NCI-H1694 treated with DMSO at 0.1 percent for 48 hours (cell line): ENCODE measurements around the gene IDH2.
"Not testable (repeated sequence)": the region's sequence is repeated elsewhere in the genome, so short reads cannot be mapped to it uniquely, and the experiment has no call there.

ENCODE experiments used
- DNase-seq: peaks from one replicate; lab custom pipeline; 2025; lab: John Stamatoyannopoulos, UW

Gene IDH2

DNA sequence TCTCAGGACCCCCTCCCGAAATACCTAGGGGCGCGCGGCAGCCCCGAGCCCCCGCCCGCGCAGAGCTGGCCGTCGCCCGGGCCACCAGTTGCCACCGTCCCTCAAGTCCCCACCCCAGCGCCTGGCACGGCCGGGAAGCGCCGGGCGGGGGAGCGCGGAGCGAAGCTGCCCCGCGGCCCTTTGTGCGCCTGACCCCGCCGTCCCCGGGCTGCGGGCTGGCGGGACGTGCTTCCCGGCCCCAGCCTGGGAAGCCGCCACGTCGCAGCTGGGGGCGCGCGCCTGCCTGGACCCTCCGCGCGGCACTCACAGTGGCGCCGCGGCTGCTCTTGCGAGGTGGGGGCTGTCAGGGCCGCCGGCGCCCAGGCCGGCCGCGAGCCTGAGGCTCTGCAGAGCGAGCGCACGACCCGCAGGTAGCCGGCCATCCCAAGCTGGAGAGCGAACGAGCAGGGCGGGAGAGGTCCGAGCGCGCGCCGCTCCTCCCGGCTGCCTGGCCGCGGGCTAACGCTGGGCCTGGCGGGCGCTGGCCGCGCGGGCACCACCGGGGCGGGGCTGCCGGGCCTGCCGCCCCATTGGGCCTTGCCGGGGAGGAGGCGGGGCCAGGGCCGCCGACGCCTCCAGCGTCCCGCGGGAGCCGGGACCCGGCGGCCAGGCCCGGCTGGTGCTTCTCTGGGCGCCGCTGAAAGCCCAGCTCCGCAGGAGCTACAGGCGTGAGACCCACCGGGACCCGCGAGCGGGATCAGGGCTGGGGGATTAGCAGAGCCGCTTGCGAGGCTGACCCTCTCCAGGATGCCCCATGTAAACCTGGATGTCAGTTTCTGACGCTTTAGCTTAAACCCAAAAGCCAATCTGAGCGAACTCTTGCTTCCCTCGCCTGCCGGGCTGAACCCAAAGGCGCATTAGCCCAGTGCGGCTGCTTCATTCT lies at the start of gene IDH2:
Gene IDH2 (minus strand): TSS at position 500 of the 922 bp plus-strand sequence. CDS start 78 bp downstream, at position 422.
- peak; percentile 33 for DNase-seq

DNA sequence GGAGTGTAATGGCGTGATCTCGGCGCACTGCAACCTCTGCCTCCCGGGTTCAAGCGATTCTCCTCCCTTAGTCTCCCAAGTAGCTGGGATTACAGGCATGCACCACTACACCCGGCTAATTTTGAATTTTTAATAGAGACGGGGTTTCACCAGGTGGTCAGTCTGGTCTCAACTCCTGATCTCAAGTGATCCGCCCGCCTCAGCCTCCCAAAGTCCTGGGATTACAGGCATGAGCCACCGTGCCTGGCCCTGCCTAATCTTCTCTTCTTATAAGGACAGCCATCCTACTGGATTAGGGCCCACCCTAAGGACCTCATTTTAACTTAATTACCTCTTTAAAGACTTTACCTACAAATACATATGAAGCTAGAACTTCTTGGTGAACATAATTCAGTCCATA lies 48.3 kb upstream of the IDH2 start:
- not testable (repeated sequence) for DNase-seq

DNA sequence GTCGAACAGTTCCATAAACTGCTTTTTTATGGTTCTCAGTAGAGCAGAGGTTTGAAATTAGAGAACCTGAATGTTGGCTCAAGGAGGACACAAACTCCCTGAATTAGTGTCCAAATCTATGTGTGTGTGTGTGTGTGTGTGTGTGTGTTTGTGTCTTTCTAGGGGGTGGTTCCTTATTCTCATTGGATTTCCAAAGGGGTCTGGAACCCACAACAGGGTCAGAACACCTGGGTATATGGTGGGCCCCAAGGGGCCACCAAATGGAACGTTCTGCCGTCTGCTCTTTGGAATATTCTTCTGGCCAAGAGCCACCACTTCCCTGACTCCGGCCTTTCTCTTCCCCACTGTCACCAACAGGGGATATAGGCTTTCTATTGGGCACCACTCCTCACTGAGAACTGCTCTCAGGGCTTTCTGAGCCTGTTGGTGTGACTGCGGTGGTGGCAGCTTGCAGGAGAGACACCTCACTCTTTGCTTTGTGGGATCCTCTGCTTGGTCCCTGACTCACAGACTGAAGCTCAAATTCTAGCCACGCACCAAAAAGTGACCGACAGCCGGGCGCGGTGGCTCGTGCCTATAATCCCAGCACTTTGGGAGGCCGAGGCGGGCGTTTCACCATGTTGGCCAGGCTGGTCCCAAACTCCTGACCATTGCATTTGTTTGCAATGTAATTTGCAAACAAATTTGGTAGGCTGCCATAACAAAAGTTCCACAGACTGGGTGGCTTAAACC lies 47.5 kb upstream of the IDH2 start:
- DNase-seq = no peak

DNA sequence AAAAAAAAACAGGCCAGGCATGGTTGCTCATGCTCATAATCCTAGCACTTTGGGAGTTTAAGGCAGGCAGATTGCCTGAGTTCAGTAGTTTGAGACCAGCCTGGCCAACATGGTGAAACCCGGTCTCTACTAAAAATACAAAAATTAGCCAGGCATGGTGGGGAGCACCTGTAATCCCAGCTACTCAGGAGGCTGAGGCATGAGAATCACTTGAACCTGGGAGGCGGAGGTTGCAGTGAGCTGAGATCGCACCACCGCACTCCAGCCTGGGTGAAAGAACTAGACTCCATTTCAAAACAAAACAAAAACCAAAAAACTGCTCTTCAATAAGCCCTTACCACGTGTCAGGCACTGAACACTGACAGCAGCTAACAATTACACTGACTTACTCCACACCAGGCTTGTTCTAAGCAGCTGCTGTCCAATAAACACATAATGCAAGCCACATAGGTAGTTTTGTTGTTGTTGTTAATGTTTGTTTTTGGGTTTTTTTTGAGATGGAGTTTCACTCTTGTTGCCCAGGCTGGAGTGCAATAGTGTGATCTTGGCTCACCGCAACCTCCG lies 44.0 kb upstream of the IDH2 start:
- not testable (repeated sequence) for DNase-seq

DNA sequence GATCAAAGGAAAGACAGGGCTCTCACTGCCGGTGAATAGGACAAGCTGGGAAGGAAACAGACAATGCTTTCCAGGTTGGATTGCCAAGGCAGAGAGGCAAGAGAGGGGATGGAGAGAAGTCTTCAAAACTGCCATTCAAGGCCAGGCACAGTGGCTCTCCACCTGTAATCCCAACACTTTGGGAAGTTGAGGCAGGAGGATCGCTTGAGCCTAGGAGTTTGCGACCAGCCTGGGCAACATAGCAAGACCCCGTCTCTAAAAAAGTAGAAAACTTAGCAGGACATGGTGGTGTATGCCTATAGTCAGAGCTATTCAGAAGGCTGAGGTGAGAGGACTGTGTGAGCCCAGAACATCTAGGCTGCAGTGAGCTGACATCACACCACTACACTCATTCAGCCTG lies 43.5 kb upstream of the IDH2 start:
- no peak for DNase-seq

DNA sequence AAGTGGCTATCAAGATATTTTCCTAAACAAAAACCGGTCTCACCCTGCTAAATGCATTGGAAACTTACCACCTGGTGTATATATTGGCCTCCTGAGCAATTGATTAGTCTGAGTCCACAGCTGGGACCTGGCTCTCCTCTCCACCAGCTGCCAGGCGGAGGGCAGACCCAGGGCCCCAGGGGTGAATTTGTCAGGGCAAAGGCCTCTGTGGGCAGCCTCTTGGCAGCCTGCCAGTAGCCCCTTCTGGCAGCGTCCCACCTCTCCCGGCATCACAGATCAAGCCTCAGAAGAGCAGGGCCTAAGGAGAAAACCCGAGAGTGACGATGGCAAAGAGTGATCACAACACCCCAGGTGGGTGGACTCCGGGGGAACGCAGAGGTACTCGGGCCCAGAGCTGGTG lies 43.0 kb upstream of the IDH2 start:
- DNase-seq = no peak

DNA sequence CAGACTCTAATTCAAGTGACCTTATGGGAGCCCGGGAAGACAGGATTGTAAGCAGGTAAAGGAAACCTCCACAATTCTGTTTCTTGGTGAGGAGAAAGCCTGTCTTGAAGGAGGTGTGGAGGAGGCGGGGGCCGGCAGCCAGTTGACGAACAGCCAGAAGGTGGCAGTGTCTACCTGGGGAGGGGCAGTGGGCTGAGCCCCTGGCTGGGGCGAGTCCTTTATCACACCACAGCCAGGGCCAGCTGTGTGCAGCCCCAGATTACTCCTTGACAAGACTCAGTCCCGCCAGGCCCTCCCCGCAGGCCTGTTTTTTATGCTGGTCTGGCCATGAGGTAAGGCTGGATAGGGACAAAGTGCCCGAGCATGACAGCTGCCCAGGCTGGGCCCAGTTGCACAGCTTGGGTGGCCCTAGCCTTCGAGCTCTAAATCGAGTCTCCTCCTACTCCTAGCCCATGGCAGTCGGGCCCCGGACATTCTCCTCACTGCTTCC lies 40.9 kb upstream of the IDH2 start:
- no peak for DNase-seq

DNA sequence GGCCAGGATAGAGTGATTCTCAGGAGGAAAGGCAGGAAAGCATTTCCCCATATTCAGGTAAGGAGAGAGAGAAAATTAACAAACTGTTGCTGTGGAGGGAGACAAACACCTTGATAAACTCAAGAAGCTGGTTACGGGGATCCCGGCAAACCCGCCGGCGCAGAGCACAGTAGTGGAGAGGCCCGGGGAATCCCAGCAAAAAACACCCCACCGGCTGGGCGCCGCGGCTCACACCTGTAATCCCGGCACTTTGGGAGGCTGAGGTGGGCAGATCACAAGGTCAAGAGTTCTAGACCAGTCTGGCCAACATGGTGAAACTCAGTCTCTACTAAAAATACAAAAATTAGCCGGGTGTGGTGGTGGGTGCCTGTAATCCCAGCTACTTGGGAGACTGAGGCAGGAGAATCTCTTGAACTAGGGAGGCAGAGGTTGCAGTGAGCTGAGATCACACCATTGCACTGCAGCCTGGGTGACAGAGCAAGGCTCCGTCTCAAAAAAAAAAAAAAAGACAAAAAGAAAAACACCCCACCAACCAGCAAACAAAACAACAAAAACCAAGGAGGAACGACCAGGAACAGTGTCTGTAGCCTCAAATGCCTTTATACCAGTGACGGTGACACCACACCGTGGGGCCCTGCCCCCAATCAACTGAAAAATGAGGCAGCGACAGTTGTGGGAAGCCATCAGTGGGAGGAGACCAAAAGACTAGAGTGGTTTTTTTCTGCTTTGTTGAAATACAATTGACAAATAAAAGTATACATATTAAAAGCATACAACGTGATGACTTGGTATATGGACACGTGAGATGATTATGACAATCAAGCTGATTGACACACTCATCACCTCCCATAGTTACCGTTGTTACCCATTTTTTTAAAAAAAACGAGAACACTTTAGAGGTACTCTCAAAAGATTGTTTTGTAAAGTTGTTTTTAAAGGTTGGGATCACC lies 40.2 kb upstream of the IDH2 start:
- DNase-seq = no peak

DNA sequence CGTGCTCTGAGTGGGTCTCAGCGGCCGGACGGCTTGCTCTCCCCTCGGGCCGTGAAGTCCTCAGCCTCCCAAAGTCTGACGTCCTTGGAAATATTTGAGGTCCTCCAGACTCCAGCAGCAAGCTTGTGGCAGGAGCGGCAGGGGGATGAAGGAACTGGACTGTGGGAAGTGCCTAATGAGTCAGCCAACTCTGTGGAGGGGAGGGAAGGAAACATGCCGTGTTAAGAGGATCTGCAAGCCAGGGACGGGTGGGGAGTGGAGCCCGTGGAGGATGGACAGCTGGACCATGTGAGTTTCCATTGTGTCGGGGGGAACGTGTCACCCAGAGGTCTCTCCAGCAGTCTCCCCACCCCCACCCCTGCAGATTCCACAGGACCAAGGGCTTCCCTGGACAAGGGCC lies 39.4 kb upstream of the IDH2 start:
- no peak for DNase-seq

DNA sequence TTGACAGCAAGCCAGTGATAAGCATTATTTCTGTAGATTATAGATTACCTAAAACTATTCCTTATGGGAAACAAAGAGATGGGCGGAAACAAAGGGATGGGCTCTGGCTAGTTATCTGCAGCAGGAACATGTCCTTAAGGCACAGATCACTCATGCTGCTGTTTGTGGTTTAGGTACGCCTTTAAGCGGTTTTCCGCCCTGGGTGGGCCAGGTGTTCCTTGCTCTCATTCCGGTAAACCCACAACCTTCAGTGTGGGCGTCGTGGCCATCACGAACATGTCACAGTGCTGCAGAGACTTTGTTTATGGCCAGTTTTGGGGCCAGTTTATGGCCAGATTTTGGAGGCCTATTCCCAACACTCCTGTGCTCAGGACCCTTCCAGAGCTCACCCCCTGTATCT lies 37.3 kb upstream of the IDH2 start:
- not testable (repeated sequence) for DNase-seq

DNA sequence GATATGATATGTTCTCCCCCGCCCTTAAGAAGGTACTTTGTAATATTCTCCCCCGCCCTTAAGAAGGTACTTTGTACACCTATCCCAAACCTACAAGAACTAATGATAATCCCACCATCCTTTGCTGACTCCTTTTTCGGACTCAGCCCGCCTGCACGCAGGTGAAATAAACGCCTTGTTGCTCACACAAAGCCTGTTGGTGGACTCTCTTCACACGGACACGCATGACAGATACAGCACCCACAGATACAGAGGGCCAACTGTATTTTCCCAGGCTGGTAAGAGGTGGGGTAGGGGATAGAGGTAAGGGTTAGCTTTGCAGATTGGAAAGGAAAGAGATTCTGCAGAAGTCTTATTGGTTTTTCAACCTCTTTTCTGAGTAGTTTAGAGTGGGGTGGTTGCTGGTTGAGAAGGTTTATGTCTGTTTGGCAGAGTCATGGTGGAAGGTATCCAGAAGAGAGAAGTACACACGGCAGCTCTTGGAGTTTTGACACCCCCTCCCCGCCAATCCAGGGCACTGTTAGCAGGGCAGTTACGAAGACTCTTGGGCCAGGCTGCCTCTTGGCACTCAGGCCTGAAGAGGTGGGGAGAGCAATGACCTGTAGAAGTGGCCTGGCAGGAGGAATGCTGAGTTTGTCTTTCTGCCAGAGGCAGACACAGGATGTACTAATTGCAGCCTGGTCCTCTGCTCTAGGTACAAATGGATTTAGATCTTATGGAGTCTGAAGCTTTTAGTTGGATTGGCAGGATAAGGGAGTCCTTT lies 36.0 kb upstream of the IDH2 start:
- DNase-seq = no peak

DNA sequence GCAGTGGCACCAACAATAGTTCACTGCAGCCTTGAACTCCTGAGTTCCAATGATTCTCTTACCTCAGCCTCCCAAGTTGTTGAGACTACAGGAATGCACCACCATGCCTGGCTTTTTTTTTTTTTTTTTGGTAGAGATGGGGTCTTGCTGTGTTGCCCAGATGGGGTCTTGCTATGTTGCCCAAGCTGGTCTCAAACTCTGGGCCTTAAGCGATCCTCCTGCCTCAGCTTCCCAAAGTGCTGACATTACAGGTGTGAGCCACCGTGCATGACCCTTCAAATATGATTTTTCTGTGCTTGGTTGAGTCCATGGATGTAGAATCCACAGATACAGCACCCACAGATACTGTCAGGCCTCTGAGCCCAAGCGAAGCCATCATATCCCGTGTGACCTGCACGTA lies 30.2 kb upstream of the IDH2 start:
- DNase-seq = no peak

DNA sequence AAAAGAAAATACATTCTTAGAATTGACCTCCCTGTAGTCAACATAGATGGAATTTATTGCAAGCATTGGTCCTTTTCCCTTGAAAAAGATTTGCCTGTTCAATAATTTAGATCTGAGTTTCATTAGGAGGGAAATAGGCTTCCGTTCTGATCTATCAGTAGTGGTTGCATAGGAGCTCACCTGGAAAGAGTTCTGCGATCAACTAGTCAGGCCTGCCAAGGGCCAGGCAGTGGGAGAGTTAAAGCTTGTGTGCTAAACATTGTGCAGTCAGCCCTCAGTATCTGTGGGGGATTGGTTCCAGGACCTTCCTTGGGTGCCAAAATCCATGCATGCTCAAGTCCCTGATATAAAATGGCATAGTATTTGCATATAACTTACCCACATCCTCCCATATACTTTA lies 29.6 kb upstream of the IDH2 start:
- DNase-seq = no peak

DNA sequence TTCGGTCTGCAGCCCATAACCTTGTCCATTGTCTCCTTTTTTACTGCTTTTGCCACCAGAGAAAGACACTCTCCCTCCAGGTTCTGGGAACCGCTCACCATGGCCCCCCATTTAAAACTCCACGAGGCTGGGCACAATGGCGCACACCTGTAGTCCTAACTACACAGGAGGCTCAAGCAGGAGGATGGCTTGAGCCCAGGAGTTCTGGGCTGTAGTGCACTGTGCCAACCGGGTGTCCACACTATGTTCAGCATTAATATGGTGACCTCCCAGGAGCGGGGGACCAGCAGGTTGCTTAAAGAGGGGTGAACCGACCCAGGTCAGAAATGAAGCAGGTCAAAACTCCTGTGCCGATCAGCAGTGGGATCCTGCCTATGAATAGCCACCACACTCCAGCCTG lies 28.0 kb upstream of the IDH2 start:
- DNase-seq = no peak

DNA sequence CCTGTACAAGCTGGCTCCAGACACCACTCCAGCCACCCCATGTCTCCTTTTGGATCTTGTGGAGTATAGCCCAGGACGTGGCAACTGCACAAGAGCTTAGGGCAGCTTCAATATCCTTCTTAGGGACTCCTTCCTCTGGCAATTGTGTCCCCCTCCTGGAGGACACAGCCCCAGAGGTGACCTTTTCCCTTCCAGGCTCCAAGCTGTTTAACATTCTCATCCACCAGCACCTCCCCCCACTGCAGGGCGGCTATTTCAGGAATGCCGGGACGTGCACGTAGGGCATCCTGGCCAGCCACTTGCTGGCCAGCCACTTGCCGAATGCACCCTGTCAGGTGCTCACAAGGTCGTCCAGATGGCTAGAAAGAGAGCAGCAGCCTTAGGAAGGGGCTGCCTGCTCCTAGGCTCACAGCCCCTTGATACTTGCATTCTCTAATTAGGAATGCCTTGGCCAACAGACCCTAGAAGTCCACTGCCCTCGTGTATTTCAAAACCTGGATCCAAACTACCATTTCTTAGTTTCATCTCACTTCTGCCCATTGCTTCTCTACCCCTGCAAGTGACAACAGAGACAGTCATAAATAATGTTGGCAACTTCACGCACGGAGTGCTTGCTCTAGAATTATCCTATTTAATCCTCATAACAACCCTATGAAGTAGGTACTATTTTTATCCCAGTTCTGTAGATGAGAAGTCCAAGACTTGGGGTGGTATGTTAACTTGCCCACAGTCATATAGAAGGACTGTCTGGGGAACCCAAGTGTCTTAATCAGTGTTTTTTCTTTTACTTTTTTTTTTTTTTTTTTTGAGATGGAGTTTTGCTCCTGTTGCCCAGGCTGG lies 24.5 kb upstream of the IDH2 start:
- DNase-seq = no peak

DNA sequence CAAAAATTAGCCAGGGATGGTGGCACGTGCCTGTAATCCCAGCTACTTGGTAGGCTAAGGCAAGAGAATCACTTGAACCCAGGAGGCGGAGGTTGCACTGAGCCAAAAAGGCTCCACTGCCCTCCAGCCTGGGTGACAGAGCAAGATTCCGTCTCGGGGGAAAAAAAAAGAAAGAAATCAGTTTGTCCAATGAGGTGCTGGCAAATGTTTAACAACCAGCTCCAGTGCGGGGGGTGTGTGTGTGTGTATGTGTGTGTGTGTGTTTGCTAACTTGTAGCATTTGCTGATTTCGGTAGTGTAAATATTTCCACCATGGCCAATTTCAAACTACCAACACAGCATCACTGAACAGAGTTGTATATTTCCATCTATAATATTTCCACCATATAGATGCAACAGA lies 23.8 kb upstream of the IDH2 start:
- no peak for DNase-seq

DNA sequence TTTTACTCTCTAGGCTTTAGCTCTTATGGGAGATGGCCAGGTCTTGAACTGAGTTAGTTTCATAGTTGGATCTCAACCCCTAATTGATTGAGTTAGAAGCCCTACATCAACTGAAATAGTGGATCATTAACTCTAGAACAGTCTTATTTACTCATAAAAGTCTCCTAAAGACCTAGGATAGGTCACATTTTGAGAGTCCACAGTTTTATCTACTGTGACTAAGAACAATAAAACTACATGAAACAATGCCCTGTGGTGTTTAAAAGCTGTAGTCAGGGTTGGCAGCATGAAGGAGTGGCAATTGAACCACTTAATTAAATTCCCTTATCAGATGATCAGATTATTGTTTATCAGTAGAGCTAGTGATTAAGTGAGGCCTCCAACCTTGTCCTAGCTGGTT lies 22.2 kb upstream of the IDH2 start:
- no peak for DNase-seq

DNA sequence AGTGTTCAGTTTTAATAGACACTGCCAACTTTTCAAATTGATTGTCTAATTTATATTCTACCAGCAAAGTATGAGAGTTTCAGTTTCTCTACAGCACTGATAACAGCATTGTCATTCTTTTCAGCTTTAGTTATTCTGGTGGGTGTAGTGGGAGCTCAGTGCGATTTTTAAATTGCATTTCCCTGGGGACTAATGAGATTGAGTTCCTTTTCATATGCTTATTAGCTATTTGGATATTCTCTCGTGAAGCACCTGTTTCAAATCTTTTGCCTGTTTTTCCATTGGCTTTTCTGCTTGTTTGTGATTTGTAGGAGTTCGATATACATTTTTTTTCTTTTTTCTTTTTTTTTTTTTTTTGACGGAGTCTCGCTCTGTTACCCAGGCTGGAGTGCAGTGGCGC lies 18.8 kb upstream of the IDH2 start:
- DNase-seq = no peak

DNA sequence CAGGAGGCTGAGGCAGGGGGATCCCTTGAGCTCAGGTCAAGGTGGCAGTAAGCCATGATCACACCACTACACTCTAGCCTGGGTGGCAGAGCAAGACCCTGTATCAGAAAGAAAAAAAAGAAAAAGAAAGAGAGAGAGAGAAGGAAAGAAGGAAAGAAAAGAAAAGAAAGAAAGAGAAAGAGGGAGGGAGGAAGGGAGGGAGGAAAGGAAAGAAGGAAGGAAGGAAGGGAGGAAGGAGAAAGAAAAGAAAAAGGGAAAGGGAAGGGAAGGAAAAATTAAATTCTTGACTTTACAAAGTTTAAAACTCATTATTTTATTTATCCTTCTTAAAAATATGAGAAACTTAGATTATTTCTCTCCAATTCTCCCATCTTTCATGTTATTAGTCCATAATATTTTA lies 17.1 kb upstream of the IDH2 start:
- DNase-seq = no peak

DNA sequence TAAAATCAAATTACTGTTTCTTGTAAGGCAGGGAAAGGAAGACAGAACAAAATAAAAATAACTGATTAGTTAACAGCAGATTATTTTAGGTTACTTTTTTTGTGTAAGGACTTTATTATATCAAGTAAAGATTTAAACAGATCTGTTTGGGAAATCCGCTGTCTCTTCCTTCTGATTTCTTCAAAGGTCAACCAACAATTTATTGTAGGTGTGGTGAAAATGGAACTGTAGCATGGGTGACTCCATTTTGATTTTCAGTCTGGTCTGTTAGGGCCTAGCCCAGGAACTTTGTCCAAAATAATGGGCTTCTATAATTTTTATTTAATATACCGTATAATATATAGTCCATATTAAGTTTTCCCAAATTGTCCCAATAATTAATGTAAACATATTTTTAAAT lies 13.5 kb upstream of the IDH2 start:
- DNase-seq = no peak
